ENCODE data around the gene IL20.

- no peak for TF ChIP-seq ZNF792 (tag by site-specific recombination; IDR thresholded peaks at IDR 0.05)
- TF ChIP-seq KLF9 (tag by site-specific recombination; IDR thresholded peaks at IDR 0.05; ENCODE audit: low read depth) = no peak
- TF ChIP-seq ZNF560 (tag by site-specific recombination; IDR thresholded peaks at IDR 0.05; ENCODE audit: borderline replicate concordance) = no peak
Observed at GRCh38 chr1:206900149-206900548, 34.7 kb downstream of the IL20 start.

Data from HEK293 (cell line).